Measurements from ENCODE around the gene NXPH3.

- no peak for TF ChIP-seq PREB (CRISPR knock-in tag; IDR thresholded peaks at IDR 0.05)
- TF ChIP-seq ZBTB7A (IDR thresholded peaks at IDR 0.05; ENCODE audit: borderline replicate concordance, control insufficient read depth, low read depth, low read length) = no peak
- TF ChIP-seq, protein P1, sequence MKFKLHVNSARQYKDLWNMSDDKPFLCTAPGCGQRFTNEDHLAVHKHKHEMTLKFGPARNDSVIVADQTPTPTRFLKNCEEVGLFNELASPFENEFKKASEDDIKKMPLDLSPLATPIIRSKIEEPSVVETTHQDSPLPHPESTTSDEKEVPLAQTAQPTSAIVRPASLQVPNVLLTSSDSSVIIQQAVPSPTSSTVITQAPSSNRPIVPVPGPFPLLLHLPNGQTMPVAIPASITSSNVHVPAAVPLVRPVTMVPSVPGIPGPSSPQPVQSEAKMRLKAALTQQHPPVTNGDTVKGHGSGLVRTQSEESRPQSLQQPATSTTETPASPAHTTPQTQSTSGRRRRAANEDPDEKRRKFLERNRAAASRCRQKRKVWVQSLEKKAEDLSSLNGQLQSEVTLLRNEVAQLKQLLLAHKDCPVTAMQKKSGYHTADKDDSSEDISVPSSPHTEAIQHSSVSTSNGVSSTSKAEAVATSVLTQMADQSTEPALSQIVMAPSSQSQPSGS (CRISPR knock-in tag; IDR thresholded peaks at IDR 0.05) = no peak
These were observed 5.0 kb upstream of the NXPH3 start for GRCh38 chr17:49570540-49571242.

Measured in K562 (cell line).